K562 (cell line): Measurements from ENCODE around the gene NUMB. TPM values are rescaled to one million over a fixed set of nuclear protein-coding genes. Genes with fewer than 3 reads are reported as not detected.

Experiments used
- ATAC-seq: fragments of 200-7000 bp; cut with Tn5 transposase; 3 replicates; pipeline ENCODE4 v1.9.1; 2020; ENCODE audit warnings: moderate library complexity
- BruUV-seq: library from RNA; stranded (reverse); fragments of 400-500 nt; replicated peaks from 2 replicates; lab custom pipeline; 2021; lab: Mats Ljungman, UMichigan
- CTCF ChIA-PET: fragments of 300-600 bp; formaldehyde crosslinking; extraction: SDS; loops from one replicate; lab custom pipeline; 2021; ENCODE audit warnings: low intra/inter-chr PET ratio; lab: Yijun Ruan, JAX
- POLR2A ChIA-PET: fragments of 300-600, 350-650 bp; sonication (Branson Sonifier 250); formaldehyde crosslinking; extraction: SDS; loops from one replicate; lab custom pipeline; 2021; ENCODE audit warnings: antibody characterized with exemption, inconsistent platforms; lab: Yijun Ruan, JAX
- DNase-seq, 4 experiments: peaks; one replicate each; pipeline versions ENCODE4 v3.0.0 to v3.0.0-alpha.2; 2011 to 2018; ENCODE audit warnings: low spot score in 3 of 4, mixed read lengths in 3 of 4; ENCODE audit errors: extremely low read depth in 1 of 4
- FAIRE-seq: peaks from 2 replicates; lab custom pipeline; 2011; peaks lifted over from hg19 to GRCh38; lab: Jason Lieb, UNC
- H2AFZ ChIP-seq: 2 replicates; pipeline ENCODE4 v1.6.0; 2011; ENCODE audit warnings: low read depth, low read length, control low read depth, inconsistent platforms
- H3K27ac ChIP-seq: fragments of 200-600 bp; 3 replicates; pipeline ENCODE4 v1.8.0; 2011; ENCODE audit warnings: low read depth, mild to moderate bottlenecking, control low read depth, inconsistent platforms, low read length, moderate library complexity, mixed read lengths; ENCODE audit errors: extremely low read depth
- H3K27me3 ChIP-seq, 2 experiments: fragments of 300-600 bp in 1 of 2; 2 replicates in 1 of 2; 3 replicates in 1 of 2; pipeline versions ENCODE4 v1.6.0 to v1.8.0; 2011; ENCODE audit warnings: inconsistent platforms in 2 of 2, low read length in 2 of 2, mild to moderate bottlenecking in 1 of 2, mixed read lengths in 1 of 2, moderate library complexity in 1 of 2; ENCODE audit not compliant: control insufficient read depth in 2 of 2, insufficient read depth in 2 of 2
- H3K36me3 ChIP-seq: fragments of 300-600 bp; 3 replicates; pipeline ENCODE4 v1.8.0; 2011; ENCODE audit warnings: mild to moderate bottlenecking, low read length, inconsistent platforms; ENCODE audit not compliant: control insufficient read depth, insufficient read depth
- H3K4me1 ChIP-seq, 2 experiments: fragments of 200-600 bp in 1 of 2; replicated peaks in 1 of 2; 2 replicates in 1 of 2; 3 replicates in 1 of 2; pipeline versions ENCODE4 v1.5.1 to v1.8.0; 2011; ENCODE audit warnings: inconsistent platforms in 2 of 2, low read length in 2 of 2, mild to moderate bottlenecking in 1 of 2, mixed read lengths in 1 of 2, moderate library complexity in 1 of 2; ENCODE audit not compliant: control insufficient read depth in 2 of 2, insufficient read depth in 2 of 2
- H3K4me2 ChIP-seq: 2 replicates; pipeline ENCODE4 v1.6.1; 2011; ENCODE audit warnings: low read length, control low read depth, inconsistent platforms, mixed read lengths; ENCODE audit not compliant: insufficient read depth
- H3K4me3 ChIP-seq: fragments of 200-600 bp; sonication (generic), shearing (Covaris generic); 2 replicates; pipeline ENCODE4 v1.5.1; 2016; ENCODE audit warnings: control low read depth, inconsistent platforms
- H3K79me2 ChIP-seq: fragments of 200-600 bp; 3 replicates; pipeline ENCODE4 v1.8.0; 2011; ENCODE audit warnings: low read length, inconsistent platforms; ENCODE audit not compliant: control insufficient read depth, insufficient read depth
- H3K9ac ChIP-seq, 2 experiments: 2 replicates each; pipeline versions ENCODE4 v1.6.0 to v1.6.1; 2011; ENCODE audit warnings: low read depth in 2 of 2, low read length in 2 of 2, control low read depth in 1 of 2, inconsistent platforms in 1 of 2, mild to moderate bottlenecking in 1 of 2, mixed read lengths in 1 of 2; ENCODE audit not compliant: insufficient read depth in 1 of 2
- H3K9me1 ChIP-seq: one replicate; pipeline ENCODE4 v1.6.0; 2011; ENCODE audit warnings: inconsistent platforms, mild to moderate bottlenecking, low read length, moderate library complexity; ENCODE audit not compliant: control insufficient read depth, insufficient read depth
- H3K9me3 ChIP-seq: replicated peaks from 2 replicates; pipeline ENCODE4 v1.5.1; 2011; ENCODE audit warnings: low read depth, low read length, inconsistent platforms; ENCODE audit not compliant: control insufficient read depth, insufficient read depth
- H4K20me1 ChIP-seq: replicated peaks from 2 replicates; pipeline ENCODE4 v1.6.1; 2011; ENCODE audit warnings: low read length, inconsistent platforms, mixed read lengths; ENCODE audit not compliant: control insufficient read depth, insufficient read depth
- ATF4 ChIP-seq: fragments of 450-650 bp; formaldehyde crosslinking; IDR thresholded peaks from 2 replicates; pipeline ENCODE4 v1.4.0; 2022; ENCODE audit warnings: mild to moderate bottlenecking, moderate library complexity
- GABPA ChIP-seq: fragments of 200-800 bp; sonication (Bioruptor generic); conservative IDR thresholded peaks from 2 replicates; pipeline ENCODE4 v1.6.1; 2016; ENCODE audit warnings: low read depth, missing genetic modification characterization, missing compliant biosample characterization
- KLF16 ChIP-seq: IDR thresholded peaks from 2 replicates; pipeline ENCODE4 v1.6.1; 2016; ENCODE audit warnings: antibody characterized with exemption
- MYNN ChIP-seq, 2 experiments: sonication (generic); formaldehyde crosslinking in 1 of 2; IDR thresholded peaks; 2 replicates each; pipeline versions ENCODE4 v1.5.0 to v1.6.1; 2016 to 2020; ENCODE audit warnings: antibody characterized with exemption in 1 of 2, missing genetic modification reagents in 1 of 2
- NONO ChIP-seq, 2 experiments: fragments of 200-400 bp in 1 of 2; fragments of 450-650 bp in 1 of 2; formaldehyde crosslinking in 1 of 2; IDR thresholded peaks; 2 replicates each; pipeline ENCODE4 v1.6.1; 2017; ENCODE audit warnings: low read depth in 2 of 2, mild to moderate bottlenecking in 2 of 2, moderate library complexity in 2 of 2, low read length in 1 of 2
- POU5F1 ChIP-seq: fragments of 150-350 bp; IDR thresholded peaks from 2 replicates; pipeline ENCODE4 v1.6.1; 2014; ENCODE audit warnings: borderline replicate concordance, low read length, low read depth, mild to moderate bottlenecking; ENCODE audit not compliant: partially characterized antibody
- PTTG1 ChIP-seq: fragments of 450-650 bp; IDR thresholded peaks from 2 replicates; pipeline ENCODE4 v1.6.1; 2016; ENCODE audit warnings: low read depth, mild to moderate bottlenecking, missing genetic modification characterization, missing compliant biosample characterization
- THRA ChIP-seq: fragments of 450-650 bp; IDR thresholded peaks from 2 replicates; pipeline ENCODE4 v1.6.1; 2017; ENCODE audit warnings: mild to moderate bottlenecking, moderate library complexity
- WHSC1 ChIP-seq: IDR thresholded peaks from one replicate; pipeline ENCODE4 v1.6.1; 2012; ENCODE audit warnings: low read length, control low read depth, inconsistent platforms
- ZFP36 ChIP-seq: fragments of 150-350 bp; IDR thresholded peaks from 2 replicates; pipeline ENCODE4 v1.6.1; 2018; ENCODE audit warnings: low read length, low read depth; ENCODE audit not compliant: partially characterized antibody
- ZNF184 ChIP-seq: sonication (generic); formaldehyde crosslinking; IDR thresholded peaks from 2 replicates; pipeline ENCODE4 v1.5.0; 2020; ENCODE audit warnings: missing genetic modification reagents
- ZNF384 ChIP-seq: IDR thresholded peaks from 2 replicates; pipeline ENCODE4 v1.6.1; 2012; ENCODE audit warnings: low read depth, low read length, improper control_type of control experiment
- ZNF518B ChIP-seq: fragments of 250-450 bp; sonication (Bioruptor Pico); IDR thresholded peaks from 2 replicates; pipeline ENCODE4 v1.5.0; 2021; ENCODE audit warnings: mild to moderate bottlenecking, moderate library complexity
- WGBS: fragments of 100-300 bp; shearing (Covaris generic); methylation state at CpG from one replicate; pipeline ENCODE4 v1.1.6; 2016; ENCODE audit warnings: low coverage, mixed read lengths; ENCODE audit not compliant: insufficient coverage; ENCODE audit errors: missing lambda C conversion rate; 5-methylcytosine and 5-hydroxymethylcytosine counted together
- in situ Hi-C: fragments of 300-500 bp; cut with MboI; formaldehyde crosslinking; loops from 4 replicates; pipeline ENCODE4 v1.15.0; 2018; ENCODE audit warnings: inconsistent platforms, mixed read lengths
- intact Hi-C: fragments of 100-400 bp; cut with micrococcal nuclease; formaldehyde crosslinking; loops from 2 replicates; pipeline ENCODE4 v1.14.2; 2022
- polyA plus RNA-seq, 8 experiments: library from polyadenylated mRNA; depleted of rRNA in 4 of 8; stranded (reverse) in 5 of 8; unstranded in 3 of 8; fragments of >200 nt; fragmentation: Nextera tagmentation in 2 of 8; fragmentation: Illumina TruSeq in 1 of 8; extraction: Ambion mirVana in 2 of 8; extraction: Trizol in 1 of 8; gene quantifications; 2 replicates each; pipeline versions ENCODE4 v1.2.1 to v1.2.3, GENCODE V29; 2011 to 2014; ENCODE audit warnings: inconsistent platforms in 1 of 8, missing spikeins in 1 of 8
- total RNA-seq, 7 experiments: library from RNA; depleted of rRNA in 6 of 7; stranded (reverse); fragments of >200 nt in 6 of 7; fragmentation: Illumina TruSeq in 2 of 7; extraction: Trizol in 2 of 7; gene quantifications; 2 replicates each; pipeline versions ENCODE4 v1.2.1 to v1.2.3, GENCODE V29; 2011 to 2021; ENCODE audit warnings: low replicate concordance in 1 of 7

The NUMB gene
- total and polyA plus RNA-seq, 9 of the 15 experiments (the other 6 are each of a cell fraction or from before 2014, with no cell fraction given), result 13.5 to 54.0 (median 32.3) TPM

- TF ChIP-seq THRA (no peak), ZNF384 (no peak), GABPA (tag) (no peak), PTTG1 (no peak), ZFP36 (no peak), NONO (IDR thresholded peaks at IDR 0.05; ENCODE audit: low read depth in 2 of 2, low read length in 1 of 2) (no peak), WHSC1 (no peak), ATF4 (no peak), KLF16 (no peak)
Observed at GRCh38 chr14:73338551-73338950, 119.8 kb downstream of the NUMB start (continued).

- DNase-seq (no peak), ATAC-seq (no peak), FAIRE-seq (no peak)
- H3K27ac ChIP-seq, result no peak overlapping the region
- intact Hi-C loops, result no loop called here
- no TSS peak for BruUV-seq
- 0 out of 3 replicates have a peak, but pooled peaks cover 2% of the 10 kb centered on the region for H3K36me3 ChIP-seq
- WGBS, result 78% methylated on average over 2 of the region's 2 CpGs
- no peak overlapping the region for H2AFZ ChIP-seq
- H3K9ac ChIP-seq, result no peak overlapping the region
- ChIA-PET CTCF (no interaction called here), POLR2A (interaction anchor here (0.6 kb wide), 2 partner anchors 22 to 731 kb away, joined by 3 read pairs; no protein-coding TSS in a partner anchor)
- no peak overlapping the region for H3K4me3 ChIP-seq
- in situ Hi-C loops, result no loop called here
- no peaks in the 10 kb centered on the region; a peak in 1 of 5 replicates for H3K4me1 ChIP-seq
- H3K9me3 ChIP-seq, result no peaks in the 10 kb centered on the region
- no peaks in the 10 kb centered on the region for H4K20me1 ChIP-seq
- H3K27me3 ChIP-seq, result no peaks in the 10 kb centered on the region
- H3K79me2 ChIP-seq, result no peaks in the 10 kb centered on the region; the same call in 2 of the 3 replicates
- no peaks in the 10 kb centered on the region for H3K9me1 ChIP-seq
- no peak overlapping the region for H3K4me2 ChIP-seq
- TF ChIP-seq ZNF518B (CRISPR knock-in tag) (no peak), ZNF184 (CRISPR knock-in tag) (no peak), MYNN (IDR thresholded peaks at IDR 0.05) (no peak), MYNN (CRISPR knock-in tag; IDR thresholded peaks at IDR 0.05) (no peak), POU5F1 (no peak)
Observed at GRCh38 chr14:73333031-73333430, 125.3 kb downstream of the NUMB start.
